Thyroid gland (tissue), 4 donors: ENCODE results near the gene FBXO31. TPM values are rescaled to one million over a fixed set of nuclear protein-coding genes. Genes with fewer than 3 reads are reported as not detected.
A peak's percentile ranks its signal among the peaks of the same experiment; 100 is the strongest.

Experiments used
- DNase-seq, 2 donors: peaks; one replicate each; pipeline ENCODE4 v3.0.0-alpha.2; 2019
- H3K27ac ChIP-seq, 3 donors: fragments of 200-600 bp; sonication (generic); 1 replicate in 2 of 3; 2 replicates in 1 of 3; pipeline ENCODE4 v1.5.1; 2016 to 2019; ENCODE audit warnings: mild to moderate bottlenecking in 1 of 3, moderate library complexity in 1 of 3
- H3K27me3 ChIP-seq: fragments of 200-600 bp; sonication (generic); one replicate; pipeline ENCODE4 v1.5.1; 2019
- H3K36me3 ChIP-seq, 2 donors: fragments of 200-600 bp; sonication (generic); one replicate each; pipeline ENCODE4 v1.5.1; 2016 to 2019
- H3K4me1 ChIP-seq, 2 donors: fragments of 200-600 bp; sonication (generic); one replicate each; pipeline ENCODE4 v1.5.1; 2017 to 2019
- H3K4me3 ChIP-seq, 3 donors: fragments of 200-600 bp; sonication (generic); replicated peaks in 1 of 3; 1 replicate in 2 of 3; 2 replicates in 1 of 3; pipeline ENCODE4 v1.5.1; 2016; ENCODE audit warnings: mild to moderate bottlenecking in 1 of 3
- H3K9me3 ChIP-seq: fragments of 200-600 bp; sonication (generic); one replicate; pipeline ENCODE4 v1.5.1; 2017
- CTCF ChIP-seq, 6 experiments: fragments of 200-600 bp in 3 of 6; fragments of 450-650 bp in 3 of 6; sonication (generic) in 3 of 6; IDR thresholded peaks; one replicate each; pipeline ENCODE4 v1.5.1; 2016 to 2019; ENCODE audit warnings: antibody characterized with exemption in 6 of 6, mild to moderate bottlenecking in 2 of 6, inconsistent platforms in 1 of 6, moderate library complexity in 1 of 6
- POLR2A ChIP-seq, 2 donors: fragments of 450-650 bp; IDR thresholded peaks; one replicate each; pipeline ENCODE4 v1.6.1; 2017; ENCODE audit warnings: antibody characterized with exemption in 2 of 2, mild to moderate bottlenecking in 2 of 2, moderate library complexity in 1 of 2
- WGBS, 2 donors: methylation state at CpG; one replicate each; pipeline ENCODE4 v1.1.5; 2017; 5-methylcytosine and 5-hydroxymethylcytosine counted together
- intact Hi-C: fragments of 100-400 bp; cut with DNase I; formaldehyde crosslinking; loops from one replicate; pipeline ENCODE4 v1.15.1; 2023
- total RNA-seq, 4 donors: library from RNA; depleted of rRNA; stranded (reverse); fragments of >200 nt; gene quantifications; one replicate each; pipeline ENCODE4 v1.2.3, GENCODE V29; 2016

Gene FBXO31
- total RNA-seq, 4 donors from 2014 or later, result 23.8 to 62.5 (median 54.9) TPM

GRCh38 chr16:87321336-87322107 is 62.1 kb downstream of the FBXO31 start:
- Histone ChIP-seq H3K36me3 (no peaks in the 10 kb centered on the region), H3K27me3 (no peaks in the 10 kb centered on the region), H3K4me3 (no peak overlapping the region), H3K27ac (no peak overlapping the region), H3K9me3 (no peaks in the 10 kb centered on the region), H3K4me1 (peaks cover 8 to 16% of the 10 kb centered on the region in 2 donors)
- WGBS, 2 donors, result 87 to 91% methylated on average over 20 of the region's 20 CpGs
- TF ChIP-seq POLR2A (IDR thresholded peaks at IDR 0.05) (no peak), CTCF (IDR thresholded peaks at IDR 0.05) (no peak)
- intact Hi-C loops, result loop anchor here (10.0 kb wide), 1 partner anchor 313 kb away; no protein-coding TSS in a partner anchor
- DNase-seq, result no peak

- Histone ChIP-seq H3K27me3 (no peaks in the 10 kb centered on the region), H3K27ac (no peak overlapping the region), H3K9me3 (no peaks in the 10 kb centered on the region), H3K36me3 (no peaks in the 10 kb centered on the region), H3K4me3 (no peak overlapping the region), H3K4me1 (peaks cover 8 to 16% of the 10 kb centered on the region in 2 donors)
- TF ChIP-seq CTCF (IDR thresholded peaks at IDR 0.05) (no peak), POLR2A (IDR thresholded peaks at IDR 0.05) (no peak)
- intact Hi-C loops, result loop anchor here (10.0 kb wide), 1 partner anchor 314 kb away; no protein-coding TSS in a partner anchor
- 84 to 87% methylated on average over 12 of the region's 12 CpGs for WGBS, 2 donors
- no peak for DNase-seq
Observed at GRCh38 chr16:87320510-87321227, 62.9 kb downstream of the FBXO31 start.

GRCh38 chr16:87319997-87320491 is 63.5 kb downstream of the FBXO31 start:
- intact Hi-C loops, result loop anchor here (5.0 to 10.0 kb wide), 2 partner anchors 62 to 315 kb away; partner anchors contain the start of gene FBXO31
- peaks cover 8 to 14% of the 10 kb centered on the region in 2 donors for H3K4me1 ChIP-seq
- no peak overlapping the region for H3K4me3 ChIP-seq
- H3K36me3 ChIP-seq, result no peaks in the 10 kb centered on the region
- DNase-seq, result peak in 1 of 2 donors; percentile 10
- H3K27me3 ChIP-seq, result no peaks in the 10 kb centered on the region
- TF ChIP-seq POLR2A (IDR thresholded peaks at IDR 0.05) (no peak), CTCF (IDR thresholded peaks at IDR 0.05) (no peak)
- no peaks in the 10 kb centered on the region for H3K9me3 ChIP-seq
- 75 to 84% methylated on average over 6 to 7 of the region's 7 CpGs for WGBS, 2 donors
- H3K27ac ChIP-seq, result no peak overlapping the region

- H3K27me3 ChIP-seq, result no peaks in the 10 kb centered on the region
- H3K4me1 ChIP-seq, result peaks cover 6 to 10% of the 10 kb centered on the region in 2 donors
- no peak overlapping the region for H3K4me3 ChIP-seq
- DNase-seq, result no peak
- TF ChIP-seq POLR2A (IDR thresholded peaks at IDR 0.05) (no peak), CTCF (IDR thresholded peaks at IDR 0.05) (no peak)
- no peaks in the 10 kb centered on the region for H3K36me3 ChIP-seq
- no peaks in the 10 kb centered on the region for H3K9me3 ChIP-seq
- no peak overlapping the region for H3K27ac ChIP-seq
- intact Hi-C loops, result loop anchor here (5.0 kb wide), 1 partner anchor 63 kb away; the partner anchor contains the start of gene FBXO31
Observed at GRCh38 chr16:87319011-87319410, 64.6 kb downstream of the FBXO31 start.
